KBM-7 (cell line): Measurements from ENCODE around the gene STX18.
A peak's percentile ranks its signal among the peaks of the same experiment; 100 is the strongest.

Experiments
- DNase-seq: peaks from one replicate; pipeline ENCODE4 v3.0.0-alpha.2; 2015
- in situ Hi-C: fragments of 300-500 bp; cut with MboI; formaldehyde crosslinking; loops from 2 replicates; pipeline ENCODE4 v1.14.3; 2020; ENCODE audit warnings: low sequenced_read_pairs, low pct_unique_long_range_greater_than_20kb, mixed read lengths

Gene STX18

GRCh38 chr4:4457803-4458553 lies 83.9 kb downstream of the STX18 start:
- in situ Hi-C loops, result no loop called here
- DNase-seq, result no peak

- in situ Hi-C loops, result no loop called here
- no peak for DNase-seq
Measured at GRCh38 chr4:4456816-4457578, 84.9 kb downstream of the STX18 start.

GRCh38 chr4:4456351-4456750 lies 85.5 kb downstream of the STX18 start:
- no peak for DNase-seq
- in situ Hi-C loops, result no loop called here

GRCh38 chr4:4455210-4455865 lies 86.5 kb downstream of the STX18 start:
- in situ Hi-C loops, result no loop called here
- DNase-seq, result no peak

- in situ Hi-C loops, result no loop called here
- DNase-seq, result no peak
Measured at GRCh38 chr4:4446434-4446833, 95.4 kb downstream of the STX18 start.

- in situ Hi-C loops, result no loop called here
- no peak for DNase-seq
Measured at GRCh38 chr4:4443821-4444220, 98.0 kb downstream of the STX18 start.

- in situ Hi-C loops, result no loop called here
- DNase-seq, result no peak
Measured at GRCh38 chr4:4440333-4441061, 101.4 kb downstream of the STX18 start.

GRCh38 chr4:4439782-4440181 lies 102.1 kb downstream of the STX18 start:
- DNase-seq, result no peak
- in situ Hi-C loops, result no loop called here

GRCh38 chr4:4438891-4439290 lies 103.0 kb downstream of the STX18 start:
- no peak for DNase-seq
- in situ Hi-C loops, result no loop called here

- in situ Hi-C loops, result no loop called here
- DNase-seq, result no peak
Measured at GRCh38 chr4:4437798-4438470, 103.9 kb downstream of the STX18 start.

GRCh38 chr4:4436244-4436823 lies 105.5 kb downstream of the STX18 start:
- in situ Hi-C loops, result no loop called here
- DNase-seq, result no peak

- in situ Hi-C loops, result no loop called here
- DNase-seq, result no peak
Measured at GRCh38 chr4:4433941-4434340, 107.9 kb downstream of the STX18 start.

- in situ Hi-C loops, result no loop called here
- DNase-seq, result no peak
Measured at GRCh38 chr4:4432341-4433125, 109.3 kb downstream of the STX18 start.

- DNase-seq, result peak; percentile 47
- in situ Hi-C loops, result no loop called here
Measured at GRCh38 chr4:4430492-4431195, 111.2 kb downstream of the STX18 start.

- in situ Hi-C loops, result no loop called here
- DNase-seq, result no peak
Measured at GRCh38 chr4:4428966-4429875, 112.6 kb downstream of the STX18 start.

GRCh38 chr4:4427886-4428285 lies 114.0 kb downstream of the STX18 start:
- no peak for DNase-seq
- in situ Hi-C loops, result no loop called here
